Epithelial cell of esophagus (primary cell): Measurements from ENCODE around the gene NUP153.
A peak's percentile ranks its signal among the peaks of the same experiment; 100 is the strongest.

Experiments
- DNase-seq: peaks from one replicate; pipeline ENCODE4 v3.0.0; 2010; ENCODE audit warnings: low read depth
- H3K4me3 ChIP-seq: 2 replicates; pipeline ENCODE4 v1.5.1; 2011; ENCODE audit warnings: mild to moderate bottlenecking, low read length, control low read depth
- CTCF ChIP-seq: IDR thresholded peaks from 2 replicates; pipeline ENCODE4 v1.5.1; 2011; ENCODE audit warnings: low read depth, mild to moderate bottlenecking, low read length, control low read depth, inconsistent platforms; ENCODE audit not compliant: insufficient read depth; ENCODE audit errors: missing control alignments

The NUP153 gene

DNA sequence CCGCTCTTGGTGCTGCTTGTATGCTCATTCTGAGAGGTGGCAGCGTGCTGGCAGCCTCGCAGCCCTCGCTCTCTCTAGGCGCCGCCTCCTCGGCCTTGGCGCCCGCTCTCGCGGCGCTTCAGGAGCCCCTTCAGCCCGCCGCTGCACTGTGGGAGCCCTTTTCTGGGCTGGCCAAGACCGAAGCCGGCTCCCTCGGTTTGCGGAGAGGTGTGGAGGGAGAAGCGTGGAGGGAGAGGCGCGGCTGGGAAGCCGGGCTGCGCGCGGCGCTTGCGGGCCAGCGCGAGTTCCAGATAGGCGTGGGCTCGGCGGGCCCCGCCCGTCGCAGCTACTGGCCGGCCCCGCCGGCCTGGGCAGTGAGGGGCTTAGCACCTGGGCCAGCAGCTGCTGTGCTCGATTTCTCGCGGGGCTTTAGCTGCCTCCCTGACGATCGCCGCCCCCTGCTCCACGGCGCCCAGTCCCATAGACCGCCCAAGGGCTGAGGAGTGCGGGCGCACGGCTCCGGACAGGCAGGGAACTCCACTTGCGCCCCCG, 126.1 kb downstream of the NUP153 start:
- peak; percentile 56 for DNase-seq
- H3K4me3 ChIP-seq: peak overlapping the region; percentile 50
- TF ChIP-seq CTCF: no peak

- H3K4me3 ChIP-seq: no peak overlapping the region
- no peak for TF ChIP-seq CTCF
- no peak for DNase-seq
Measured at GRCh38 chr6:17577059-17577458, 129.7 kb downstream of the NUP153 start.

DNA sequence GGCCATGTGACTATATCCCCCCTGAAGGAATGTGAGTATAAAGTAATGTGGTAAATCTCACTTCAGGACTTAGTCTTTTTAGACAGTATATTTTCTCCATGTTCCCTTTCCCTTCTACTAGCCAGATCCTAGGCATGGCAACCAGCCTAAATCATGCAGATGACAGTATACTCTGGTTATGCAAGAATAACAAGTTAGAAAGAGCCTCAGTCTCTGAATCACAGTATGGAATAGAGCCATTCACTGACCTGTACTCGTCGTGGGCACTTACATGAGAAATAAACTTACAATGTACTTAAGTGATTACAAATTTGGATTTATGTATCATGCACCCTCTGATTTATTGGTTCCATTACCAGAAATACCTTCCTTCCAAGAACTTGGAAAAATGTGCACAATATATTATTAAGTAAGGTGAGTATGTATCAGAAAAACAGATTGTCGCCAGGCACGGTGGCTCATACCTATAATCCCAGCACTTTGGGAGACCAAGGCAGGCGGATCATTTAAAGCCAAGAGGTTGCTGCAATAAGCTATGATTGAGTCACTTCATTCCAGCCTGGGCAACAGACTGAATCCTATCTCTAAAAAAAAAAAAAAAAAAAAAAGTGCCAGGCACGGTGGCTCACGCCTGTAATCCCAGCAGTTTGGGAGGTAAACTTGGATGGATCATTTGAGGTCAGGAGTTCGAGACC, 131.7 kb downstream of the NUP153 start:
- peak; percentile 89 for DNase-seq
- no peak for TF ChIP-seq CTCF
- no peak overlapping the region for H3K4me3 ChIP-seq

DNA sequence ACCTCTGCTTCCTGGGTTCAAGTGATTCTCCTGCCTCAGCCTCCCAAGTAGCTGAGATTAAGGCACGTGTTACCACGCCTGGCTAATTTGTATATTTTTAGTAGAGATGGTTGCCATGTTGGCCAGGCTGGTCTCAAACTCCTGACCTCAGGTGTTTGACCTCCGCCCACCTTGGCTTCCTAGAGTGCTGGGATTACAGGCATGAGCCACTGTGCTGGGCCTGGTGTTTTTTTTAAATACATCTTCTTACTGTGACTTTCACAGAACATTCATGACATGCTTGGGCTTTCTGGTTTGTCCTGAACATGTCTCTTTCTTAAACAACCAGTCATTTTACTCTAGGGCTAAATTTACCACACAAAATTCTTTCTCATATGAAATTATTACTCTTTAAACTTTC, 141.3 kb downstream of the NUP153 start:
- DNase-seq: no peak
- H3K4me3 ChIP-seq: no peak overlapping the region
- TF ChIP-seq CTCF: no peak
